ENCODE results near the gene HS2ST1. TPM values are rescaled to one million over a fixed set of nuclear protein-coding genes. Genes with fewer than 3 reads are reported as not detected.

HS2ST1 gene
- total and polyA plus RNA-seq, 10 of the 15 experiments (the other 5 are each of a cell fraction or from before 2014, with no cell fraction given): 5.4 to 30.8 (median 18.6) TPM

GRCh38 chr1:86990826-86991225 lies 76.4 kb downstream of the HS2ST1 start:
- no TSS peak for BruUV-seq (replicated peaks)
- TF ChIP-seq, protein P1, sequence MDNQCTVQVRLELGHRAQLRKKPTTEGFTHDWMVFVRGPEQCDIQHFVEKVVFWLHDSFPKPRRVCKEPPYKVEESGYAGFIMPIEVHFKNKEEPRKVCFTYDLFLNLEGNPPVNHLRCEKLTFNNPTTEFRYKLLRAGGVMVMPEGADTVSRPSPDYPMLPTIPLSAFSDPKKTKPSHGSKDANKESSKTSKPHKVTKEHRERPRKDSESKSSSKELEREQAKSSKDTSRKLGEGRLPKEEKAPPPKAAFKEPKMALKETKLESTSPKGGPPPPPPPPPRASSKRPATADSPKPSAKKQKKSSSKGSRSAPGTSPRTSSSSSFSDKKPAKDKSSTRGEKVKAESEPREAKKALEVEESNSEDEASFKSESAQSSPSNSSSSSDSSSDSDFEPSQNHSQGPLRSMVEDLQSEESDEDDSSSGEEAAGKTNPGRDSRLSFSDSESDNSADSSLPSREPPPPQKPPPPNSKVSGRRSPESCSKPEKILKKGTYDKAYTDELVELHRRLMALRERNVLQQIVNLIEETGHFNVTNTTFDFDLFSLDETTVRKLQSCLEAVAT (IDR thresholded peaks at IDR 0.05): no peak
- TF ChIP-seq ESRRA (IDR thresholded peaks at IDR 0.05; ENCODE audit: low read length) (no peak), NFYB (IDR thresholded peaks at IDR 0.05; ENCODE audit: insufficient read depth, low read depth, low read length) (no peak), CHD1 (IDR thresholded peaks at IDR 0.05; ENCODE audit: low read depth, low read length) (no peak), CHD4 (IDR thresholded peaks at IDR 0.05) (no peak), TAF1 (IDR thresholded peaks at IDR 0.05; ENCODE audit: borderline replicate concordance, low read depth, low read length) (no peak), NR2C1 (IDR thresholded peaks at IDR 0.05) (no peak), TCF12 (IDR thresholded peaks at IDR 0.05; ENCODE audit: low read depth, low read length) (no peak), JUNB (IDR thresholded peaks at IDR 0.05) (no peak), YBX1 (IDR thresholded peaks at IDR 0.05) (no peak)
- TF ChIP-seq, protein P2, sequence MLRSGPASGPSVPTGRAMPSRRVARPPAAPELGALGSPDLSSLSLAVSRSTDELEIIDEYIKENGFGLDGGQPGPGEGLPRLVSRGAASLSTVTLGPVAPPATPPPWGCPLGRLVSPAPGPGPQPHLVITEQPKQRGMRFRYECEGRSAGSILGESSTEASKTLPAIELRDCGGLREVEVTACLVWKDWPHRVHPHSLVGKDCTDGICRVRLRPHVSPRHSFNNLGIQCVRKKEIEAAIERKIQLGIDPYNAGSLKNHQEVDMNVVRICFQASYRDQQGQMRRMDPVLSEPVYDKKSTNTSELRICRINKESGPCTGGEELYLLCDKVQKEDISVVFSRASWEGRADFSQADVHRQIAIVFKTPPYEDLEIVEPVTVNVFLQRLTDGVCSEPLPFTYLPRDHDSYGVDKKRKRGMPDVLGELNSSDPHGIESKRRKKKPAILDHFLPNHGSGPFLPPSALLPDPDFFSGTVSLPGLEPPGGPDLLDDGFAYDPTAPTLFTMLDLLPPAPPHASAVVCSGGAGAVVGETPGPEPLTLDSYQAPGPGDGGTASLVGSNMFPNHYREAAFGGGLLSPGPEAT (IDR thresholded peaks at IDR 0.05; ENCODE audit: low read depth): no peak
- TF ChIP-seq, protein P3, sequence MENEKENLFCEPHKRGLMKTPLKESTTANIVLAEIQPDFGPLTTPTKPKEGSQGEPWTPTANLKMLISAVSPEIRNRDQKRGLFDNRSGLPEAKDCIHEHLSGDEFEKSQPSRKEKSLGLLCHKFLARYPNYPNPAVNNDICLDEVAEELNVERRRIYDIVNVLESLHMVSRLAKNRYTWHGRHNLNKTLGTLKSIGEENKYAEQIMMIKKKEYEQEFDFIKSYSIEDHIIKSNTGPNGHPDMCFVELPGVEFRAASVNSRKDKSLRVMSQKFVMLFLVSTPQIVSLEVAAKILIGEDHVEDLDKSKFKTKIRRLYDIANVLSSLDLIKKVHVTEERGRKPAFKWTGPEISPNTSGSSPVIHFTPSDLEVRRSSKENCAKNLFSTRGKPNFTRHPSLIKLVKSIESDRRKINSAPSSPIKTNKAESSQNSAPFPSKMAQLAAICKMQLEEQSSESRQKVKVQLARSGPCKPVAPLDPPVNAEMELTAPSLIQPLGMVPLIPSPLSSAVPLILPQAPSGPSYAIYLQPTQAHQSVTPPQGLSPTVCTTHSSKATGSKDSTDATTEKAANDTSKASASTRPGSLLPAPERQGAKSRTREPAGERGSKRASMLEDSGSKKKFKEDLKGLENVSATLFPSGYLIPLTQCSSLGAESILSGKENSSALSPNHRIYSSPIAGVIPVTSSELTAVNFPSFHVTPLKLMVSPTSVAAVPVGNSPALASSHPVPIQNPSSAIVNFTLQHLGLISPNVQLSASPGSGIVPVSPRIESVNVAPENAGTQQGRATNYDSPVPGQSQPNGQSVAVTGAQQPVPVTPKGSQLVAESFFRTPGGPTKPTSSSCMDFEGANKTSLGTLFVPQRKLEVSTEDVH (IDR thresholded peaks at IDR 0.05; ENCODE audit: low read depth, partially characterized antibody): no peak
- Histone ChIP-seq H3K27ac (ENCODE audit: control insufficient read depth, insufficient read depth) (no peak overlapping the region), H4K20me1 (ENCODE audit: control insufficient read depth, insufficient read depth) (no peaks in the 10 kb centered on the region), H2AFZ (ENCODE audit: control insufficient read depth, low read depth, low read length) (no peak overlapping the region), H3K9me3 (replicated peaks; ENCODE audit: control insufficient read depth, insufficient read depth, low read length) (no peaks in the 10 kb centered on the region), H3K79me2 (ENCODE audit: control insufficient read depth, insufficient read depth, low read length) (no peaks in the 10 kb centered on the region; the same call in 1 of the 2 replicates), H3K4me1 (ENCODE audit: control insufficient read depth, insufficient read depth, low read length) (no peaks in the 10 kb centered on the region), H3K4me3 (no peak overlapping the region), H3K27me3 (replicated peaks in 1 of 2; ENCODE audit: control insufficient read depth in 2 of 2, insufficient read depth in 2 of 2, low read length in 1 of 2) (no peaks in the 10 kb centered on the region), H3K4me2 (ENCODE audit: control insufficient read depth, insufficient read depth) (no peak overlapping the region), H3K9ac (ENCODE audit: control insufficient read depth, insufficient read depth, low read length) (no peak overlapping the region), H3K36me3 (ENCODE audit: control insufficient read depth in 2 of 2, insufficient read depth in 2 of 2, low read length in 1 of 2) (no peaks in the 10 kb centered on the region)
- FAIRE-seq (no peak), DNase-seq (ENCODE audit: low read depth, low spot score) (no peak), ATAC-seq (no peak)
- intact Hi-C loops (cut with micrococcal nuclease; ENCODE audit: unreplicated experiment): no loop called here
- ChIA-PET POLR2A (no interaction called here), SMC1A (ENCODE audit: uncharacterized antibody, unreplicated experiment) (interaction anchor here (1.0 to 1.1 kb wide), 2 partner anchors 9 to 14 kb away, joined by 3 to 4 read pairs; no protein-coding TSS in a partner anchor), CTCF (interaction anchor here (0.8 to 1.9 kb wide), 3 partner anchors 14 to 157 kb away, joined by 3 to 6 read pairs (median 4); no protein-coding TSS in a partner anchor), RAD21 (ENCODE audit: unreplicated experiment) (interaction anchor here (1.2 kb wide), 1 partner anchor 33 kb away, joined by 4 read pairs; no protein-coding TSS in a partner anchor)
- in situ Hi-C loops (cut with MboI): no loop called here
- WGBS (ENCODE audit: insufficient coverage, insufficient replicate concordance, low lambda C conversion rate, missing lambda C conversion rate): 97% methylated on average over 2 of the region's 2 CpGs
